GM12873 (cell line): ENCODE data around the gene RDM1.

ENCODE experiments used
- TF ChIP-seq, protein P1 (sequence below): IDR thresholded peaks from 2 replicates; pipeline ENCODE4 v1.5.1; 2012; ENCODE audit warnings: low read depth, mild to moderate bottlenecking, moderate library complexity, low read length, control low read depth; ENCODE audit not compliant: insufficient read depth; ENCODE audit errors: missing control alignments

RDM1 gene

DNA sequence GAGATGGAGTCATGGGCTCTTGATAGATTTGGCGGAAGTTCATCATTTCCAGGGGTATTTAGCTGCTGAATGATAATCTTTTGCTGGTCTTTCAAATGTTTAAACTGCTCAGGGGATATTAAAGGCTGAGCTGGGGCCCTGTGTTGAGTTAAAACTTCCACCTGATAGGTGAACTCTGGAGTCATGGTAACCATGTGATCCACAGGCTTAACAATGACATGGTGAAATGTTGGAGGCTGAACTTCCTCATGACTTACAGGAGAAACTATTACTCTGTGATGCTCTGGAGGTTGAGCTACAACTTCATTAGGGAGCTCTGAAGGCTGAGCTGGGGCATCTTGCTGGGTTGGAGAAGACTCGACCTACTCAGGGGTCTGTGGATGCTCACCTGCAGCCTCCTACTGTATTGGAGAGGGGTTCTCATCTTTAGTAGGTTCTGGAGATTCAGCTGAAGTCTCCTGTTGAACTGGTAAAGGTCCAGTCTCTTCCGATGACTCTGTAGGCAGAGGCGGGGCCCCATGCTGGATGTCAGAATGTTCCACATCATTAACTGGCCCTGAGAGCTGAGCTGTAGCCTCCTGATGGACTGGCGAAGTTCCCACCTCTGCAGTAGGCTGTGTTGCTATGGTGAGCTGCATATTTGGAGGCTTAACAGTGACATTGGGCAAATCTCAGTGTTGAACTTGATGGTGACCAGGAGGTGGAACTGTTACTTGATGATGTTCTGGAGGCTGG, 24.2 kb downstream of the RDM1 start:
- TF ChIP-seq, protein P1, sequence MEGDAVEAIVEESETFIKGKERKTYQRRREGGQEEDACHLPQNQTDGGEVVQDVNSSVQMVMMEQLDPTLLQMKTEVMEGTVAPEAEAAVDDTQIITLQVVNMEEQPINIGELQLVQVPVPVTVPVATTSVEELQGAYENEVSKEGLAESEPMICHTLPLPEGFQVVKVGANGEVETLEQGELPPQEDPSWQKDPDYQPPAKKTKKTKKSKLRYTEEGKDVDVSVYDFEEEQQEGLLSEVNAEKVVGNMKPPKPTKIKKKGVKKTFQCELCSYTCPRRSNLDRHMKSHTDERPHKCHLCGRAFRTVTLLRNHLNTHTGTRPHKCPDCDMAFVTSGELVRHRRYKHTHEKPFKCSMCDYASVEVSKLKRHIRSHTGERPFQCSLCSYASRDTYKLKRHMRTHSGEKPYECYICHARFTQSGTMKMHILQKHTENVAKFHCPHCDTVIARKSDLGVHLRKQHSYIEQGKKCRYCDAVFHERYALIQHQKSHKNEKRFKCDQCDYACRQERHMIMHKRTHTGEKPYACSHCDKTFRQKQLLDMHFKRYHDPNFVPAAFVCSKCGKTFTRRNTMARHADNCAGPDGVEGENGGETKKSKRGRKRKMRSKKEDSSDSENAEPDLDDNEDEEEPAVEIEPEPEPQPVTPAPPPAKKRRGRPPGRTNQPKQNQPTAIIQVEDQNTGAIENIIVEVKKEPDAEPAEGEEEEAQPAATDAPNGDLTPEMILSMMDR, result no peak

- TF ChIP-seq, protein P1, result no peak
These were observed 27.1 kb downstream of the RDM1 start for GRCh38 chr17:35903451-35903850.

GRCh38 chr17:35901631-35902175, 28.9 kb downstream of the RDM1 start:
- TF ChIP-seq, protein P1, result no peak

GRCh38 chr17:35900708-35901480, 29.7 kb downstream of the RDM1 start:
- TF ChIP-seq, protein P1, result no peak

GRCh38 chr17:35900280-35900679, 30.3 kb downstream of the RDM1 start:
- TF ChIP-seq, protein P1, result no peak

DNA sequence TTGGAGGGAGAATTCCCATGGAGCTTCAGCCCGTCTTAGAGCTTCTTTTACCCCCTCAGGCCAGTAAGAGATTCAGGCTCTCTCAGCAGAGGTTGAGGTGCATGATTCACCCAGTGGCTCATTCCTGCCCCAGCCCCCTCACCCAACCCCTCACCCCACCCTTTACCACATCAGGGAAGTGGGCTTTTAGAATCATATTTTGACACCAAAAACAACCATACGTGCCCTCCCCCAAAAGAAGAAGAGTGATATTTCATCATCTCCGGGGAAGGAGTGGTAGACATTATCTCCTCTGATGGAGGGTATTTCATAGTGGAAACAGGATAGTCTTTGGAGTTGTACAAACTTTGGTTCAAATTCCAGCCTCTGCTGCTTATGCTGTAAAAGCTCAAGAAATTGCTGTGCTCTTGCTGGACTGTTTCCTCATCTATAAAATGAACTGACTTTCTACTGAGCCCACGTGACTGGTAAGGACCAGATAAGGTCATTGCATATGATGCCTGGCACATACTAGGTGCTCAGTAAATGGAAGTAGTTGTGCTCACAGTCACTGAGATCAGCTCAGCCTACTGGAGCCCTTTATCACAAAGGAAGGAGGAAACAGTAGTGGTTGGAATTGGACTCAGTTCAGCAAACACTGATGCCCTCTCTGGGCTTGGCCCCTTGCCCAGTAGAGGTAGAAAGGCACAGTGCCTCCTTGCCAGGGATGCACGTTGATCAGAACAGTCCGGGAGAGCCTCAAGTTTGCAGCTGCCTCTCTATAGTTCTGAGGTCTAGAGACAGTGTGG, 32.1 kb downstream of the RDM1 start:
- TF ChIP-seq, protein P1, result no peak
